Measurements from ENCODE around the gene BST2. TPM values are rescaled to one million over a fixed set of nuclear protein-coding genes. Genes with fewer than 3 reads are reported as not detected.
A peak's percentile ranks its signal among the peaks of the same experiment; 100 is the strongest.
"Not testable (repeated sequence)": the region's sequence is repeated elsewhere in the genome, so short reads cannot be mapped to it uniquely, and the experiment has no call there.

The BST2 gene
- total RNA-seq, 1 donor from 2014 or later = 2.8 TPM

GRCh38 chr19:17389957-17390664 is 15.3 kb downstream of the BST2 start:
- peak; percentile 13 for ATAC-seq

- no peak for ATAC-seq
Measured at GRCh38 chr19:17389288-17389687, 16.1 kb downstream of the BST2 start.

DNA sequence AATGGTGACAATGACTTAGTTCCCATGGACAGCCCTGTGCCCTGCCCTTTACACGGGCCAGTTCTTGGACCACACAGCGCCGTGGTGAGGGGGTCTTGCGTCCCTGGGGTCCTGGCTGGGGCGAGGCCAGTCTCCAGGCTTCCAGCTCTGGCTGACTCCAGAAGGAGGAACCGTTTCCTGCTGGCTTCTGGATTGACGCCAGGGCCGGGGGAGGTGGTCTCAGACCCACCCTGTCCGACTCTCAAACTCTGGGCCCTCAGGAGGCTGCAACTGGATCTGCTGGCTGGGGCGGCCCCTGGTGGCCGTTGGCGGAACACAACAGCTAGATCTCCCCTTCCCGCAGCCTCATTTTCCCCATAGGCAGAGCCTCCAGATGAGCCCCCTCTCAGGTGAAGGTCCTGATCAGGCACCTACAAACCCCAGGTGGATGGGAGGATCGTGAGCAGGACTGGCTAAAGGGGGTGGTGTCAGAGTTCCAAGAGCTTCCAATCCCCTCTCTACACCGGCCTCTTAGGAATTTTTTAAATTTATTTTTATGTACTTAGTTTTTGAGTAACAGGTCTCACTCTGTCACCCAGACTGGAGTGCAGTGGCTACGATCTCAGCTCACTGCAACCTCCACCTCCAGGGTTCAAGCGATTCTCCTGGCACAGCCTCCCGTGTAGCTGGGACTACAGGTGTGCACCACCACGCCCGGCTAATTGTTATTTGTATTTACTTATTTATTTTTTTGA is 19.4 kb downstream of the BST2 start:
- ATAC-seq = peak; percentile 59

- no peak for ATAC-seq
Measured at GRCh38 chr19:17380426-17381138, 24.8 kb downstream of the BST2 start.

GRCh38 chr19:17379221-17379631 is 26.2 kb downstream of the BST2 start:
- ATAC-seq = no peak

DNA sequence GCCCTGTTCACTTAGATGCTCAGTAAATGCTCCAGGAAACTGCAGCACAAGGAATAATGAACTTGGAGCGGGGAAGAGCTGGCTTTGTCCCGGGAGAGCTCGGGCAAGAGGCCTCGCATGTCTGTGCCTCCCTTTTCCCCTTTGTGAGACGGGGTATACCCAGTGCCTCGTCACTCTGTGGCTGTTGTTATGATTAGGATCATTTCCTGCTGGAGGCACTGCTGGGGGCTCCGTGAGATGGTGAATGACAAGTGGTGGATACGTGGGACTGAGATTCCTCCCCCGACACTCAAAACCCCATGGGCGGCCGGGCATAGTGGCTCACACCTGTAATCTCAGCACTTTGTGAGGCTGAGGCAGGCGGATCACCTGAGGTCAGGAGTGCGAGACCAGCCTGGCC is 27.2 kb downstream of the BST2 start:
- no peak for ATAC-seq

GRCh38 chr19:17376935-17377600 is 28.4 kb downstream of the BST2 start, which contains the start of gene PLVAP:
TSS of gene PLVAP (minus strand) at chr19:17377342. CDS start at chr19:17377288, 54 bp downstream.
- ATAC-seq = peak; percentile 60

- ATAC-seq = peak; percentile 15
Measured at GRCh38 chr19:17370026-17370587, 35.3 kb downstream of the BST2 start.

GRCh38 chr19:17365361-17365760 is 40.1 kb downstream of the BST2 start:
- ATAC-seq = no peak

- ATAC-seq = not testable (repeated sequence)
Measured at GRCh38 chr19:17363852-17364605, 41.4 kb downstream of the BST2 start.

- no peak for ATAC-seq
Measured at GRCh38 chr19:17359905-17360800, 45.3 kb downstream of the BST2 start.

GRCh38 chr19:17358395-17358794 is 47.0 kb downstream of the BST2 start:
- peak; percentile 65 for ATAC-seq

GRCh38 chr19:17357724-17358123 is 47.7 kb downstream of the BST2 start:
- ATAC-seq = no peak

DNA sequence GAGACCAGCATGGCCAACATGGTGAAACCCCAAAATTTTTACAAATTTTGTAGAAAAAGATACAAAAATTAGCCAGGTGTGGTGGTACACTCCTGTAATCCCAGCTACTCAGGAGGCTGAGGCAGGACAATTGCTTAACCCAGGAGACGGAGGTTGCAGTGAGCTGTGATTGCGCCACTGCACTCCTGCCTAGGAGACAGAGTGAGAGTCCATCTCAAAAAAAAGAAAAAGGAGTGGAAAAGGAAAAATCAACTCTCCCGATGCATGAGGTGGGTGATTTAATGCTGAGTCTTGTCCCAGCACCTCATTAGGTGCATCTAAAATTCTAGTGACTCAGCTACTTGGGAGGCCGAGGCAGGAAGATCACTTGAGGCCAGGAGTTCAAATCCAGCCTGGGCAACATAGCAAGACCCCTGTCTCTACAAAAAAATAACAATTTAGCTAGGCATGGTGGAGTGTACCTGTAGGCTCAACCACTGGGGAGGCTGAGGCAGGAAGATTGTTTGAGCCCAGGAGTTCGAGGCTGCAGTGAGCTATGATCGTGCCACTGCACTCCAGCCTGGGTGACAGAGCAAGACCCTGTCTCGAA is 48.3 kb downstream of the BST2 start:
- ATAC-seq = no peak

DNA sequence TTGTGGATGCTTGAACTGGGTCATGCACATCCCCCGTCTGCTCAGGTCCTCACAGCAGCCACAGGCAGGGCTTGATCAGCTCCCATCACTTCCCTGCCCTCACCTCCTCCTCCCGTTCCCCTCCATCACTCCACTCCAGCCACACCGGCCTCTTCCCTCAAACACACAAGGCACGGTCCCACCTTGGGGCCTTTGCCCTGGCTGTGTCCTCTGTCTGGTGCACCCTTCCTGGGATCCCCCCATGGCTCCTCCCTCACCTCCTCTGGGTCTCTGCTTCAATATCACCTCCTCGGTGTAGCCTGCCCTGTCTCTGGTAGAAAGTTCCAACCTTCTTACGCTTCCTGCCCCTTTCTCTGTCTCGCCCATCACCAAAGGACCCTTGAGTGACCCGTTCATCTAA is 52.0 kb downstream of the BST2 start:
- peak; percentile 10 for ATAC-seq

Other genes starting within 250 kb of the BST2 start
- gene USE1, start 190.3 kb downstream of the BST2 start, total RNA-seq = 21.7 TPM
- 13.3 TPM for gene OCEL1, start 179.4 kb downstream of the BST2 start, total RNA-seq
- 53.8 TPM for gene NR2F6, start 159.7 kb downstream of the BST2 start, total RNA-seq
- gene USHBP1, start 140.9 kb downstream of the BST2 start, total RNA-seq = 0.64 TPM
- 55.8 TPM for gene BABAM1, start 138.2 kb downstream of the BST2 start, total RNA-seq
- 0.04 TPM for gene ANKLE1, start 123.7 kb downstream of the BST2 start, total RNA-seq
- gene ABHD8, start 102.2 kb downstream of the BST2 start, total RNA-seq = 2.2 TPM
- 42.6 TPM for gene MRPL34, start 99.8 kb downstream of the BST2 start, total RNA-seq
- gene DDA1, start 96.1 kb downstream of the BST2 start, total RNA-seq = 21.5 TPM
- gene ANO8, start 70.8 kb downstream of the BST2 start, total RNA-seq = 9.9 TPM
- 11.7 TPM for gene GTPBP3, start 68.1 kb downstream of the BST2 start, total RNA-seq
- 22.6 TPM for gene PLVAP, start 28.3 kb downstream of the BST2 start, total RNA-seq
- gene CCDC194, start 11.4 kb downstream of the BST2 start, total RNA-seq = not detected
- 49.9 TPM for gene MVB12A, start 14.4 kb upstream of the BST2 start, total RNA-seq
- not detected for gene TMEM221, start 43.0 kb upstream of the BST2 start, total RNA-seq
- not detected for gene NXNL1, start 55.3 kb upstream of the BST2 start, total RNA-seq
- 4.1 TPM for gene SLC27A1, start 64.9 kb upstream of the BST2 start, total RNA-seq
- 104 TPM for gene PGLS, start 106.0 kb upstream of the BST2 start, total RNA-seq
- 28.5 TPM for gene COLGALT1, start 150.0 kb upstream of the BST2 start, total RNA-seq

Data from esophagus mucosa (tissue), 1 donor.